WTC11 (cell line): Measurements from ENCODE around the gene PIWIL4. TPM values are rescaled to one million over a fixed set of nuclear protein-coding genes. Genes with fewer than 3 reads are reported as not detected.

Source experiments
- ATAC-seq: fragments of 200-7000 bp; cut with Tn5 transposase; 2 replicates; pipeline ENCODE4 v1.10.0; 2021; ENCODE audit warnings: mild to moderate bottlenecking, moderate library complexity
- CTCF ChIA-PET: fragments of 300-600 bp; sonication (Branson Sonifier 250); formaldehyde crosslinking; loops from one replicate; lab custom pipeline; 2021; ENCODE audit warnings: antibody characterized with exemption; lab: Charles Lee
- POLR2A ChIA-PET: fragments of 350-600 bp; sonication (Branson Sonifier 250); formaldehyde crosslinking; loops from one replicate; lab custom pipeline; 2021; ENCODE audit warnings: antibody characterized with exemption; lab: Charles Lee
- DNase-seq: peaks from one replicate; pipeline ENCODE4 v3.0.0; 2021; ENCODE audit warnings: low spot score
- H3K27ac Mint-ChIP-seq: 2 replicates; pipeline ENCODE4 v1.8.0; 2021; ENCODE audit warnings: mixed read lengths
- H3K27me3 Mint-ChIP-seq: 2 replicates; pipeline ENCODE4 v1.8.0; 2021; ENCODE audit warnings: low read depth, mild to moderate bottlenecking, moderate library complexity, mixed read lengths
- H3K36me3 Mint-ChIP-seq: 2 replicates; pipeline ENCODE4 v1.8.0; 2021; ENCODE audit warnings: mixed read lengths
- H3K4me1 Mint-ChIP-seq: 2 replicates; pipeline ENCODE4 v1.8.0; 2022; ENCODE audit warnings: mixed read lengths
- H3K4me3 Mint-ChIP-seq: 2 replicates; pipeline ENCODE4 v1.8.0; 2021; ENCODE audit warnings: mild to moderate bottlenecking, moderate library complexity, mixed read lengths
- H3K9me3 Mint-ChIP-seq: 2 replicates; pipeline ENCODE4 v1.8.0; 2021; ENCODE audit warnings: mixed read lengths
- CREB1 ChIP-seq: sonication (generic); formaldehyde crosslinking; IDR thresholded peaks from 2 replicates; pipeline ENCODE4 v1.8.0; 2023; ENCODE audit warnings: mild to moderate bottlenecking, missing genetic modification reagents
- E2F1 ChIP-seq: sonication (generic); formaldehyde crosslinking; IDR thresholded peaks from 2 replicates; pipeline ENCODE4 v1.8.0; 2022; ENCODE audit warnings: mild to moderate bottlenecking, missing genetic modification reagents
- EMX1 ChIP-seq: fragments of 250-450 bp; sonication (Bioruptor Pico); IDR thresholded peaks from 2 replicates; pipeline ENCODE4 v1.8.0; 2021; ENCODE audit warnings: mild to moderate bottlenecking
- ESRRA ChIP-seq: sonication (generic); formaldehyde crosslinking; IDR thresholded peaks from 2 replicates; pipeline ENCODE4 v1.8.1; 2022; ENCODE audit warnings: mild to moderate bottlenecking, missing genetic modification reagents, borderline replicate concordance
- FOXP4 ChIP-seq: sonication (generic); formaldehyde crosslinking; IDR thresholded peaks from 2 replicates; pipeline ENCODE4 v1.8.0; 2022; ENCODE audit warnings: mild to moderate bottlenecking, missing genetic modification reagents
- IRF2 ChIP-seq: sonication (generic); formaldehyde crosslinking; IDR thresholded peaks from 2 replicates; pipeline ENCODE4 v1.8.0; 2022; ENCODE audit warnings: low read depth, missing genetic modification reagents, borderline replicate concordance
- MAX ChIP-seq: sonication (generic); formaldehyde crosslinking; IDR thresholded peaks from 2 replicates; pipeline ENCODE4 v1.8.0; 2022; ENCODE audit warnings: mild to moderate bottlenecking, missing genetic modification reagents
- PREB ChIP-seq: sonication (generic); formaldehyde crosslinking; IDR thresholded peaks from 2 replicates; pipeline ENCODE4 v1.8.1; 2022; ENCODE audit warnings: mild to moderate bottlenecking, missing genetic modification reagents, moderate library complexity, borderline replicate concordance
- RELA ChIP-seq: sonication (generic); formaldehyde crosslinking; IDR thresholded peaks from 2 replicates; pipeline ENCODE4 v1.8.1; 2022; ENCODE audit warnings: missing genetic modification reagents, mild to moderate bottlenecking, borderline replicate concordance
- RORB ChIP-seq: fragments of 250-450 bp; sonication (Bioruptor Pico); IDR thresholded peaks from 2 replicates; pipeline ENCODE4 v1.9.0; 2021; ENCODE audit warnings: mild to moderate bottlenecking
- SP1 ChIP-seq: sonication (generic); formaldehyde crosslinking; conservative IDR thresholded peaks from 2 replicates; pipeline ENCODE4 v1.8.1; 2022; ENCODE audit warnings: missing genetic modification reagents
- TCF7 ChIP-seq: sonication (generic); formaldehyde crosslinking; IDR thresholded peaks from 2 replicates; pipeline ENCODE4 v1.8.0; 2022; ENCODE audit warnings: mild to moderate bottlenecking, low read depth, missing genetic modification reagents, moderate library complexity
- TP53 ChIP-seq: sonication (generic); formaldehyde crosslinking; IDR thresholded peaks from 2 replicates; pipeline ENCODE4 v1.8.1; 2023; ENCODE audit warnings: mild to moderate bottlenecking, missing genetic modification reagents
- ZNF121 ChIP-seq: sonication (generic); formaldehyde crosslinking; IDR thresholded peaks from 2 replicates; pipeline ENCODE4 v1.8.0; 2023; ENCODE audit warnings: missing genetic modification reagents
- ZNF219 ChIP-seq: sonication (generic); formaldehyde crosslinking; IDR thresholded peaks from 2 replicates; pipeline ENCODE4 v1.8.0; 2023; ENCODE audit warnings: missing genetic modification reagents, mild to moderate bottlenecking, borderline replicate concordance
- total RNA-seq: library from RNA; stranded (reverse); gene quantifications from 3 replicates; pipeline ENCODE4 v1.2.3, GENCODE V29; 2021
- TF ChIP-seq, protein P1 (sequence below): fragments of 250-450 bp; sonication (Bioruptor Pico); IDR thresholded peaks from 2 replicates; pipeline ENCODE4 v1.8.0; 2021; ENCODE audit warnings: mild to moderate bottlenecking
- TF ChIP-seq, protein P2 (sequence below): fragments of 250-450 bp; sonication (Bioruptor Pico); IDR thresholded peaks from 2 replicates; pipeline ENCODE4 v1.9.0; 2021; ENCODE audit warnings: mild to moderate bottlenecking

Gene PIWIL4
- total RNA-seq, 1 experiment from 2014 or later = 0.33 TPM

DNA sequence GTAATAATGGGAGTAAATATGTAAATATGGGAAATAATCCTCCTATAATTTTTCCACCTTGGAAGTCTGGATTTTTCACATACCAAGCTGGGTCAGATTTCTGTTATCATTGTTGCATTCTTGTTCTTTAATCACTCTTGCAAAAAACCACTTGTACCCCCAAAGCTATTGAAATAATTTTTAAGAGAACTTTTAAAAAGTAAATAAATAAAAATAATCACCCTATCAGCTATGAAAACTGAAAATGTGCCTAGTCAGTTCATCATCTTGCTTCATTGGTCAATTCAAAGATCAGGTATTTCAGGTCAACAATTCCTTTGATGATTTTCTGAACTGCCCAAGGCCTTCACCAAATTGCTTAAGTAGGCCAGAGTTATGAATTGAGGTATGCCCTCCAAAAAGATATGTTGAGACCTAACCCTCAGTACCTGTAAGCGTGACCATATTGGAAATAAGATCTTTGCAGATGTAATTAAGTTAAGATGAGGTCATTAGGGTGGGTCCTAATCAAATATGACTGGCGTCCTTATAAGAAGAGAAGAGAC, 95.8 kb downstream of the PIWIL4 start (continued):
- no peak for TF ChIP-seq PREB (CRISPR knock-in tag)
- TF ChIP-seq ZNF219 = no peak
- no peak for TF ChIP-seq IRF2

DNA sequence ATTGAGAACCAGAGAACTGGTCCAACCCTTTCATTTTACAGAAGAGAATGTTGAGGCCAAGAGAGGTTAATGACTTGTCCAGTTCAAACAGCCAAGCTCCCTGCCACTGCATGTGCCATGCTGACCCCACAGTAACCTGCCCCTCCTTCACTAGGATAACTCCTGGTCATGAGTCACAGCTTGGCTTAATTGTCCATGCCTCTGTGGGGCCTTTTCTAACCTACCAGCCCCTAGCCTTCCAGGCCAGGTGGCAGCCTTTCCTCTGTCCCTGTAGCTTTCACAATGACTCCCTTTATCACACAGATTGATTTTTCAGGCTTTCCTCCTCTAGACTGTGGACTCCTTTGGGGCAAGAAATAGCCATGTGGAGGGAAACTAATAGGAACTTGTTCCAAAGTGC, 97.2 kb downstream of the PIWIL4 start:
- TF ChIP-seq TP53 (CRISPR knock-in tag) = no peak
- TF ChIP-seq ZNF121 (CRISPR knock-in tag) = 0 out of 2 replicates have a peak, but pooled peaks have one; percentile 47
- TF ChIP-seq MAX (CRISPR knock-in tag) = no peak
- TF ChIP-seq RELA (CRISPR knock-in tag) = no peak
- TF ChIP-seq TCF7 (CRISPR knock-in tag) = no peak
- CTCF ChIA-PET = interaction anchor here (1.8 kb wide), 1 partner anchor 70 kb away, joined by 4 read pairs; no protein-coding TSS in a partner anchor
- POLR2A ChIA-PET = no interaction called here
- Mint-ChIP-seq H3K4me3 (no peak overlapping the region), H3K4me1 (peaks cover 70% of the 10 kb centered on the region), H3K36me3 (peaks cover 66% of the 10 kb centered on the region), H3K27me3 (no peaks in the 10 kb centered on the region; the same call in 1 of the 2 replicates), H3K9me3 (peaks cover 8% of the 10 kb centered on the region), H3K27ac (0 out of 2 replicates have a peak overlapping the region, but pooled peaks have one; percentile 63)
- ATAC-seq (0 out of 2 replicates have a peak, but pooled peaks have one; percentile 5), DNase-seq (no peak)

DNA sequence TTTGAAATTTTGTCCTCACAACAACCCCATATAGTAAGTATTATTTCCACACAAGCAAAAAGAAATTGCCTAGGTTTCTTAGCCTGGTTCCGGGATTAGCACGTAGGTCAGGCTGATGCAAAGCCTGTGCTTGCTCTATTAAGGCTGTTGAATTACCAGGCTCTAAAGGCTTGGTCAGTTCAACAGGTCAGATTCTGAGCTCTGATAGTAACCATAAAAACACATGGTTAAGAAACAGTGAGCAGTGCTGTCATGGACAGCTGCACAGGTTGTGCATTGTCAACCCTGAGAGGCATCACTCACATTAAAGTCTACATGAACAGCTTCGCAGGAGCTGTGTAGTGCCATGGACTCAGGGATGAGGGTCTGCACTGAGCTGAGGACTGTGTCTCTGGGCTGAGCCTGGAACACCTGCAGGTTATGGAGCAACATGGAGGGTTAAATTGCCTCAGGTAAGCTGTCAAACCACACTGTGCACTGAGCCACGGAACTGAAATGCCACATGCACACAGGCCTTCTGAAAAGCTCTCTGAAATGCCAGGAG, 98.0 kb downstream of the PIWIL4 start:
- Mint-ChIP-seq H3K9me3 (peaks cover 13% of the 10 kb centered on the region), H3K4me3 (no peak overlapping the region), H3K27me3 (no peaks in the 10 kb centered on the region; the same call in 1 of the 2 replicates), H3K27ac (peak overlapping the region; percentile 73), H3K4me1 (peaks cover 64% of the 10 kb centered on the region), H3K36me3 (peaks cover 65% of the 10 kb centered on the region)
- no peak for ATAC-seq
- no peak for DNase-seq
- ChIA-PET CTCF (interaction anchor here (1.8 kb wide), 2 partner anchors 42 to 69 kb away, joined by 4 to 10 read pairs; no protein-coding TSS in a partner anchor), POLR2A (interaction anchor here (0.7 kb wide), 1 partner anchor 9 kb away, joined by 4 read pairs; no protein-coding TSS in a partner anchor)
- TF ChIP-seq EMX1 (peak; percentile 69; the same call in 1 of the 2 replicates), ZNF219 (no peak)

DNA sequence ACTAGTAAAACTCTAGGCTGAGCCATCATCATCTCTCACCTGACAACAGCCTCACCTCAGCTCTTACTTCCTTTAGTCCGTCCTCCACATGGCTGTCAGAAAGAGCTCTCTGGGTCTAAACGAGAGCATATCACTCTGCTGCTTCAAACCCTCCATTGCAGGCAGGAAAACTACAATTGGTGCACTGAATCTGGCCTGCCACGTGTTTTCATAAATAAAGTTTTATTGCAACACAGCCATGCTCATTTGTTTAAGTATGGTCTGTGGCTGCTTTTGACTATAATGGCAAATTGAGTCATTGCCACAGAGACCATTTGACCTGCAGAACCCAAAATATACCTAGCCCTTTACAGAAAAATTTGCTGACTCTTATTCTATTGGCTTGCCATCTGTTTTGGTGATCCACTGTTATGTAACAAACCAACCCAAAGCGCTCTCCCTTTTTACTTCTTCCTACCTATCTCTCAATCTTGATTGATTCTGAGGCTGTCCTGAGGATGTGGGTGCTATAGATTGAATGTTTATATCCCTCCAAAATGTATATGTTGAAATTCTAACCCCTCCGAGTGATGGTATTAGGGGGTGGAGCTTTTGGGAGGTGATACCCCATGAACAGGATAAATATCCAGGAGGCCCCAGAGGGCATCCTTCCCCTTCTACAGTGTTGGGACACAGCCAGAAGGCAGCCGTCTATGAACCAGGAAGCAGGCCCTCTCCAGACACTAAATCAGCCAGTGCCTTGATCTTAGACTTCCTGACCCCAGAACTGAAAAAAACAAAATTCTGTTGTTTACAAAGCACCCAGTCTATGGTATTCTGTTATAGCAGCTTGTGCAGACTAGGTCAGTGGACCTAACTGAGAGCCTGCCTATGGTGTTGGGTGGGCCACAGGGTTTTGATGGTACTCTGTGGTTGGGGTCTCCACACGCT, 99.9 kb downstream of the PIWIL4 start:
- CTCF ChIA-PET = interaction anchor here (1.8 kb wide), 1 partner anchor 44 kb away, joined by 10 read pairs; no protein-coding TSS in a partner anchor
- no peak for ATAC-seq
- peaks cover 46% of the 10 kb centered on the region for H3K4me1 Mint-ChIP-seq
- H3K27me3 Mint-ChIP-seq = no peaks in the 10 kb centered on the region; the same call in 1 of the 2 replicates
- no peak overlapping the region for H3K4me3 Mint-ChIP-seq
- POLR2A ChIA-PET = interaction anchor here (0.8 kb wide), 1 partner anchor 15 kb away, joined by 3 read pairs; no protein-coding TSS in a partner anchor
- no peak overlapping the region for H3K27ac Mint-ChIP-seq
- H3K36me3 Mint-ChIP-seq = peaks cover 62% of the 10 kb centered on the region
- peaks cover 22% of the 10 kb centered on the region for H3K9me3 Mint-ChIP-seq
- no peak for DNase-seq
- TF ChIP-seq SP1 (CRISPR knock-in tag) = no peak
- TF ChIP-seq CREB1 (CRISPR knock-in tag) = no peak
- TF ChIP-seq, protein P1, sequence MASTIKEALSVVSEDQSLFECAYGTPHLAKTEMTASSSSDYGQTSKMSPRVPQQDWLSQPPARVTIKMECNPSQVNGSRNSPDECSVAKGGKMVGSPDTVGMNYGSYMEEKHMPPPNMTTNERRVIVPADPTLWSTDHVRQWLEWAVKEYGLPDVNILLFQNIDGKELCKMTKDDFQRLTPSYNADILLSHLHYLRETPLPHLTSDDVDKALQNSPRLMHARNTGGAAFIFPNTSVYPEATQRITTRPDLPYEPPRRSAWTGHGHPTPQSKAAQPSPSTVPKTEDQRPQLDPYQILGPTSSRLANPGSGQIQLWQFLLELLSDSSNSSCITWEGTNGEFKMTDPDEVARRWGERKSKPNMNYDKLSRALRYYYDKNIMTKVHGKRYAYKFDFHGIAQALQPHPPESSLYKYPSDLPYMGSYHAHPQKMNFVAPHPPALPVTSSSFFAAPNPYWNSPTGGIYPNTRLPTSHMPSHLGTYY (CRISPR knock-in tag) = no peak
- TF ChIP-seq PREB (CRISPR knock-in tag) = no peak
- TF ChIP-seq, protein P2, sequence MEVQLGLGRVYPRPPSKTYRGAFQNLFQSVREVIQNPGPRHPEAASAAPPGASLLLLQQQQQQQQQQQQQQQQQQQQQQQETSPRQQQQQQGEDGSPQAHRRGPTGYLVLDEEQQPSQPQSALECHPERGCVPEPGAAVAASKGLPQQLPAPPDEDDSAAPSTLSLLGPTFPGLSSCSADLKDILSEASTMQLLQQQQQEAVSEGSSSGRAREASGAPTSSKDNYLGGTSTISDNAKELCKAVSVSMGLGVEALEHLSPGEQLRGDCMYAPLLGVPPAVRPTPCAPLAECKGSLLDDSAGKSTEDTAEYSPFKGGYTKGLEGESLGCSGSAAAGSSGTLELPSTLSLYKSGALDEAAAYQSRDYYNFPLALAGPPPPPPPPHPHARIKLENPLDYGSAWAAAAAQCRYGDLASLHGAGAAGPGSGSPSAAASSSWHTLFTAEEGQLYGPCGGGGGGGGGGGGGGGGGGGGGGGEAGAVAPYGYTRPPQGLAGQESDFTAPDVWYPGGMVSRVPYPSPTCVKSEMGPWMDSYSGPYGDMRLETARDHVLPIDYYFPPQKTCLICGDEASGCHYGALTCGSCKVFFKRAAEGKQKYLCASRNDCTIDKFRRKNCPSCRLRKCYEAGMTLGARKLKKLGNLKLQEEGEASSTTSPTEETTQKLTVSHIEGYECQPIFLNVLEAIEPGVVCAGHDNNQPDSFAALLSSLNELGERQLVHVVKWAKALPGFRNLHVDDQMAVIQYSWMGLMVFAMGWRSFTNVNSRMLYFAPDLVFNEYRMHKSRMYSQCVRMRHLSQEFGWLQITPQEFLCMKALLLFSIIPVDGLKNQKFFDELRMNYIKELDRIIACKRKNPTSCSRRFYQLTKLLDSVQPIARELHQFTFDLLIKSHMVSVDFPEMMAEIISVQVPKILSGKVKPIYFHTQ (CRISPR knock-in tag) = no peak
- no peak for TF ChIP-seq RORB (CRISPR knock-in tag)
- TF ChIP-seq FOXP4 (CRISPR knock-in tag) = no peak
- no peak for TF ChIP-seq ESRRA
- TF ChIP-seq E2F1 (CRISPR knock-in tag) = no peak
